PFSK-1 (cell line): ENCODE results near the gene TBC1D22A.

Experiments
- FOXP2 ChIP-seq: optimal IDR thresholded peaks from 2 replicates; pipeline ENCODE3; 2011; ENCODE audit warnings: borderline replicate concordance, control low read depth, inconsistent platforms; ENCODE audit not compliant: insufficient read depth; ENCODE audit errors: extremely low read length, extremely low read depth
- POLR2AphosphoS5 ChIP-seq: IDR thresholded peaks from 2 replicates; pipeline ENCODE4 v1.6.1; 2012; ENCODE audit warnings: low read depth, mild to moderate bottlenecking, control low read depth, low read length, moderate library complexity
- SIN3A ChIP-seq: IDR thresholded peaks from 2 replicates; pipeline ENCODE4 v1.6.1; 2012; ENCODE audit warnings: mild to moderate bottlenecking, low read length, moderate library complexity, borderline replicate concordance; ENCODE audit not compliant: insufficient read depth
- TF ChIP-seq, protein P1 (sequence below), 2 experiments: IDR thresholded peaks; 2 replicates each; pipeline versions ENCODE4 v1.6.1 to v1.8.0; 2011 to 2012; ENCODE audit warnings: low read depth in 2 of 2, low read length in 2 of 2, control low read depth in 1 of 2, inconsistent platforms in 1 of 2, mild to moderate bottlenecking in 1 of 2, moderate library complexity in 1 of 2; ENCODE audit not compliant: insufficient read depth in 1 of 2

DNA sequence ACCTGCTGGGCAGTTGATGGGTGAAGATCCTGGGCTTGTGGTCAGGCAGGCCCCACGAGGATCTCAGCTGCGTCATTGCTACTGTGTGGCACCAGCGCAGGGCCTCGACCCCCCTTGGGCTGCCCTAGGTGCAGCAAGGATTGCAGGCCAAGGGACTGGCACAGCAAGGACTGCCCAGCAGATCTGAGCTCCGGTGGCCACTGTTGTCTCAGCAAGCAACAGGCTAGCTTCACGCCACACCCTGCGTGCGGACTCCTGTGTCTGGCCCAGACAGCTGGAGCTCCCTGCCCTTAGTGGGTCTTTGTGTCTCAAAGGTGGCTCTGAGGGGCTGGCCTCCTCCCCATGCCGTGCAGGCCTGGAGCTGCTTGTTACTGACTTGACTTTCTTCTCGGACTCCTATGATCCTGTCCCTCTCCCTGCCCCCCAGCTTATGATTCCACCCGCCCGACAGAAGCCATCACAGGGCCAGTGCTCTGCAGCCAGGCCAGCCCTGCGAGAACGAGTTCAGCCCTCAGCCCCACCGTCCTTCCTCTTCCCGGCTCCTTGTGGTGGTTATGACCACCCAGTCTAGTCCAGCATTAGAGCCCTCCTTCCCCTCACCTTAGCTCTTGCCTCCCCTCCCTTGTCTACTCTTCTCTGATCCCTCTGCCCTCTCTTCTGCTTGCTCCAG lies 295.6 kb downstream of the TBC1D22A start:
- TF ChIP-seq FOXP2 (no peak), POLR2AphosphoS5 (no peak), SIN3A (no peak)
- TF ChIP-seq, protein P1, sequence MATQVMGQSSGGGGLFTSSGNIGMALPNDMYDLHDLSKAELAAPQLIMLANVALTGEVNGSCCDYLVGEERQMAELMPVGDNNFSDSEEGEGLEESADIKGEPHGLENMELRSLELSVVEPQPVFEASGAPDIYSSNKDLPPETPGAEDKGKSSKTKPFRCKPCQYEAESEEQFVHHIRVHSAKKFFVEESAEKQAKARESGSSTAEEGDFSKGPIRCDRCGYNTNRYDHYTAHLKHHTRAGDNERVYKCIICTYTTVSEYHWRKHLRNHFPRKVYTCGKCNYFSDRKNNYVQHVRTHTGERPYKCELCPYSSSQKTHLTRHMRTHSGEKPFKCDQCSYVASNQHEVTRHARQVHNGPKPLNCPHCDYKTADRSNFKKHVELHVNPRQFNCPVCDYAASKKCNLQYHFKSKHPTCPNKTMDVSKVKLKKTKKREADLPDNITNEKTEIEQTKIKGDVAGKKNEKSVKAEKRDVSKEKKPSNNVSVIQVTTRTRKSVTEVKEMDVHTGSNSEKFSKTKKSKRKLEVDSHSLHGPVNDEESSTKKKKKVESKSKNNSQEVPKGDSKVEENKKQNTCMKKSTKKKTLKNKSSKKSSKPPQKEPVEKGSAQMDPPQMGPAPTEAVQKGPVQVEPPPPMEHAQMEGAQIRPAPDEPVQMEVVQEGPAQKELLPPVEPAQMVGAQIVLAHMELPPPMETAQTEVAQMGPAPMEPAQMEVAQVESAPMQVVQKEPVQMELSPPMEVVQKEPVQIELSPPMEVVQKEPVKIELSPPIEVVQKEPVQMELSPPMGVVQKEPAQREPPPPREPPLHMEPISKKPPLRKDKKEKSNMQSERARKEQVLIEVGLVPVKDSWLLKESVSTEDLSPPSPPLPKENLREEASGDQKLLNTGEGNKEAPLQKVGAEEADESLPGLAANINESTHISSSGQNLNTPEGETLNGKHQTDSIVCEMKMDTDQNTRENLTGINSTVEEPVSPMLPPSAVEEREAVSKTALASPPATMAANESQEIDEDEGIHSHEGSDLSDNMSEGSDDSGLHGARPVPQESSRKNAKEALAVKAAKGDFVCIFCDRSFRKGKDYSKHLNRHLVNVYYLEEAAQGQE (IDR thresholded peaks at IDR 0.05; ENCODE audit: insufficient read depth in 1 of 2, low read depth in 2 of 2, low read length in 2 of 2): no peak
